Mesenchymal stem cell (in vitro differentiated cells and primary cell): ENCODE data around the gene ZNF598.

Experiments
- DNase-seq: peaks from one replicate; pipeline ENCODE4 v3.0.0-alpha.2; 2013
- H2AFZ ChIP-seq: one replicate; pipeline ENCODE4 v1.6.1; 2013; ENCODE audit warnings: low read depth, mild to moderate bottlenecking, control low read depth, inconsistent platforms, low read length, moderate library complexity
- H2AK5ac ChIP-seq: 2 replicates; pipeline ENCODE4 v1.6.1; 2013; ENCODE audit warnings: low read length, moderate library complexity, mild to moderate bottlenecking, inconsistent platforms; ENCODE audit not compliant: severe bottlenecking
- H2BK120ac ChIP-seq: one replicate; pipeline ENCODE4 v1.6.1; 2013; ENCODE audit warnings: low read depth, mild to moderate bottlenecking, inconsistent platforms, low read length, moderate library complexity
- H2BK12ac ChIP-seq, 2 experiments: one replicate each; pipeline ENCODE4 v1.6.1; 2013; ENCODE audit warnings: inconsistent platforms in 2 of 2, low read length in 2 of 2, mild to moderate bottlenecking in 2 of 2, moderate library complexity in 2 of 2, control low read depth in 1 of 2
- H2BK15ac ChIP-seq: one replicate; pipeline ENCODE4 v1.6.1; 2013; ENCODE audit warnings: mild to moderate bottlenecking, low read depth, inconsistent platforms; ENCODE audit not compliant: poor library complexity, severe bottlenecking
- H2BK5ac ChIP-seq: 2 replicates; pipeline ENCODE4 v1.6.1; 2013; ENCODE audit warnings: low read depth, mild to moderate bottlenecking, low read length, control low read depth, inconsistent platforms; ENCODE audit not compliant: poor library complexity, severe bottlenecking
- H3K14ac ChIP-seq, 2 experiments: one replicate each; pipeline ENCODE4 v1.6.1; 2013; ENCODE audit warnings: inconsistent platforms in 2 of 2, low read length in 2 of 2, control low read depth in 1 of 2, mild to moderate bottlenecking in 1 of 2, moderate library complexity in 1 of 2
- H3K18ac ChIP-seq, 2 experiments: one replicate each; pipeline ENCODE4 v1.6.1; 2013; ENCODE audit warnings: inconsistent platforms in 2 of 2, low read length in 2 of 2, control low read depth in 1 of 2, low read depth in 1 of 2, mild to moderate bottlenecking in 1 of 2
- H3K23ac ChIP-seq, 2 experiments: one replicate each; pipeline ENCODE4 v1.6.1; 2013; ENCODE audit warnings: inconsistent platforms in 2 of 2, low read length in 2 of 2, mild to moderate bottlenecking in 2 of 2, moderate library complexity in 2 of 2, control low read depth in 1 of 2
- H3K27ac ChIP-seq: 2 replicates; pipeline ENCODE4 v1.5.1; 2013; ENCODE audit warnings: mild to moderate bottlenecking, moderate library complexity, low read length, control low read depth, inconsistent platforms; ENCODE audit not compliant: poor library complexity, severe bottlenecking
- H3K27me3 ChIP-seq, 2 experiments: 2 replicates each; pipeline versions ENCODE4 v1.6.1 to v1.7.0; 2013; ENCODE audit warnings: low read length in 2 of 2, mild to moderate bottlenecking in 2 of 2, moderate library complexity in 2 of 2, control low read depth in 1 of 2, inconsistent platforms in 1 of 2; ENCODE audit not compliant: control insufficient read depth in 1 of 2, insufficient read depth in 1 of 2
- H3K36me3 ChIP-seq, 2 experiments: 2 replicates each; pipeline versions ENCODE4 v1.6.1 to v1.7.0; 2013; ENCODE audit warnings: low read length in 2 of 2, control low read depth in 1 of 2, inconsistent platforms in 1 of 2, low read depth in 1 of 2, mild to moderate bottlenecking in 1 of 2; ENCODE audit not compliant: insufficient read depth in 2 of 2, control insufficient read depth in 1 of 2
- H3K4ac ChIP-seq, 2 experiments: one replicate each; pipeline ENCODE4 v1.6.1; 2013; ENCODE audit warnings: inconsistent platforms in 2 of 2, low read length in 2 of 2, mild to moderate bottlenecking in 2 of 2, moderate library complexity in 2 of 2, control low read depth in 1 of 2, low read depth in 1 of 2
- H3K4me1 ChIP-seq: 2 replicates; pipeline ENCODE4 v1.6.1; 2013; ENCODE audit warnings: low read depth, low read length, control low read depth; ENCODE audit not compliant: control insufficient read depth, insufficient read depth
- H3K4me2 ChIP-seq: 2 replicates; pipeline ENCODE4 v1.6.1; 2013; ENCODE audit warnings: low read length, mild to moderate bottlenecking, inconsistent platforms; ENCODE audit not compliant: poor library complexity, severe bottlenecking
- H3K4me3 ChIP-seq, 2 experiments: 2 replicates each; pipeline versions ENCODE4 v1.5.1 to v1.7.0; 2013; ENCODE audit warnings: low read length in 2 of 2, mild to moderate bottlenecking in 2 of 2, control low read depth in 1 of 2, low read depth in 1 of 2; ENCODE audit not compliant: insufficient read depth in 1 of 2
- H3K79me1 ChIP-seq: replicated peaks from 2 replicates; pipeline ENCODE4 v1.6.1; 2013; ENCODE audit warnings: mild to moderate bottlenecking, control low read depth, low read length, inconsistent platforms; ENCODE audit not compliant: poor library complexity, severe bottlenecking
- H3K9ac ChIP-seq: 2 replicates; pipeline ENCODE4 v1.7.0; 2013; ENCODE audit warnings: mild to moderate bottlenecking, low read length, moderate library complexity
- H3K9me3 ChIP-seq: 2 replicates; pipeline ENCODE4 v1.7.0; 2013; ENCODE audit warnings: mild to moderate bottlenecking, low read length; ENCODE audit not compliant: control insufficient read depth
- H4K8ac ChIP-seq: one replicate; pipeline ENCODE4 v1.6.1; 2013; ENCODE audit warnings: inconsistent platforms, mild to moderate bottlenecking, low read length, moderate library complexity
- H4K91ac ChIP-seq: one replicate; pipeline ENCODE4 v1.6.1; 2013; ENCODE audit warnings: mild to moderate bottlenecking, low read length, inconsistent platforms
- WGBS: methylation state at CpG from one replicate; pipeline ENCODE4 v1.1.7; 2013; ENCODE audit warnings: mixed read lengths; 5-methylcytosine and 5-hydroxymethylcytosine counted together

The ZNF598 gene

GRCh38 chr16:1971796-1972489 is 37.7 kb downstream of the ZNF598 start, which contains the start of gene TBL3:
TBL3 (plus strand) TSS chr16:1972053; CDS start chr16:1972165, 112 bp downstream.
- Histone ChIP-seq H4K91ac (peak within 1 kb of the TSS; percentile 75), H3K14ac (peak within 1 kb of the TSS in 1 of 2 experiments; percentile 44), H3K9ac (peak within 1 kb of the TSS; percentile 93), H3K9me3 (no peaks in the 10 kb centered on the region), H3K4ac (peak within 1 kb of the TSS; percentile 41 to 92), H2BK12ac (no peak within 1 kb of the TSS), H2BK5ac (no peak within 1 kb of the TSS), H3K27ac (peak within 1 kb of the TSS; percentile 86), H3K18ac (peak within 1 kb of the TSS; percentile 81 to 90), H3K4me3 (peak within 1 kb of the TSS; percentile 91 to 97), H3K79me1 (peaks cover 29% of the 10 kb centered on the region), H2AK5ac (peak within 1 kb of the TSS; percentile 3), H2BK120ac (no peak within 1 kb of the TSS), H2BK15ac (peak within 1 kb of the TSS; percentile 6), H4K8ac (peak within 1 kb of the TSS; percentile 95), H2AFZ (peak within 1 kb of the TSS; percentile 84), H3K27me3 (no peaks in the 10 kb centered on the region), H3K4me1 (peaks cover 23% of the 10 kb centered on the region), H3K4me2 (peak within 1 kb of the TSS; percentile 74), H3K23ac (peak within 1 kb of the TSS in 1 of 2 experiments; percentile 49), H3K36me3 (peaks cover 28 to 38% of the 10 kb centered on the region in 2 experiments)
- WGBS = under 1% methylated on average over 70 of the region's 78 CpGs
- DNase-seq = peak; percentile 94

- H3K27ac ChIP-seq = no peak overlapping the region
- 93% methylated on average over 41 of the region's 41 CpGs for WGBS
- H3K23ac ChIP-seq = no peak overlapping the region
- H3K9ac ChIP-seq = no peak overlapping the region
- no peak overlapping the region for H2BK15ac ChIP-seq
- H3K14ac ChIP-seq = no peak overlapping the region
- no peak overlapping the region for H2BK5ac ChIP-seq
- H3K79me1 ChIP-seq = peaks cover 12% of the 10 kb centered on the region
- no peak overlapping the region for H3K18ac ChIP-seq
- H3K27me3 ChIP-seq = no peaks in the 10 kb centered on the region
- no peak overlapping the region for H3K4me2 ChIP-seq
- no peak overlapping the region for H2BK12ac ChIP-seq
- no peak overlapping the region for H4K91ac ChIP-seq
- no peak for DNase-seq
- no peak overlapping the region for H2AFZ ChIP-seq
- H3K4me1 ChIP-seq = peaks cover 21% of the 10 kb centered on the region
- no peak overlapping the region for H2BK120ac ChIP-seq
- H3K36me3 ChIP-seq = peaks cover 8 to 11% of the 10 kb centered on the region in 2 experiments
- no peak overlapping the region for H4K8ac ChIP-seq
- peak overlapping the region in 1 of 2 experiments; percentile 46 for H3K4ac ChIP-seq
- H3K4me3 ChIP-seq = no peak overlapping the region
- H3K9me3 ChIP-seq = peaks cover 4% of the 10 kb centered on the region
- H2AK5ac ChIP-seq = no peak overlapping the region
These were observed 41.3 kb downstream of the ZNF598 start for GRCh38 chr16:1968146-1968953.

DNA sequence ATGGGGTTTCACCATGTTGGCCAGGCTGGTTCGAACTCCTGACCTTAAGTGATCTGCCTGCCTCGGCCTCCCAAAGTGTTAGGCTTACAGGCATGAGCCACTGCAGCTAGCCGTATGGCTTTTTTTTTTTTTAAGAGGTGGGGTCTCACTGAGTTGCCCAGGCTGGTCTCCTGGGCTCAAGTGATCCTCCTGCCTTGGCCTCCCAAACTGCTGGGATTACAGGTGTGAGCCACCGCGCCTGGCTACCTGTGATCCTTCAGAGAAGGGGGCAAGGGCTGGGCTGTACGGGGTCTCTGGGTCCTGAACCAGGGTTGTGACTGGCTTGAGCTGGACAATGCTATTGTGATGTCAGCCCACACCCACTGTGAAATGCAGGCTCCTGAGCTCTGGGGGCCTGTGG is 43.2 kb downstream of the ZNF598 start, which contains the start of gene RNF151:
Gene RNF151, plus strand, starts transcription at position 397 of the 400 bp plus-strand sequence. CDS start 26 bp downstream, outside the sequence.
- peaks cover 26 to 28% of the 10 kb centered on the region in 2 experiments for H3K36me3 ChIP-seq
- no peak within 1 kb of the TSS for H3K27ac ChIP-seq
- H2AK5ac ChIP-seq = peak within 1 kb of the TSS; percentile 53
- H3K4me1 ChIP-seq = peaks cover 27% of the 10 kb centered on the region
- H3K79me1 ChIP-seq = peaks cover 10% of the 10 kb centered on the region
- H3K18ac ChIP-seq = no peak within 1 kb of the TSS
- H3K27me3 ChIP-seq = no peaks in the 10 kb centered on the region
- no peak within 1 kb of the TSS for H2AFZ ChIP-seq
- 98% methylated on average over 6 of the region's 6 CpGs for WGBS
- H2BK15ac ChIP-seq = no peak within 1 kb of the TSS
- DNase-seq = no peak
- H2BK5ac ChIP-seq = no peak within 1 kb of the TSS
- H3K9ac ChIP-seq = peak within 1 kb of the TSS; percentile 97
- H2BK120ac ChIP-seq = no peak within 1 kb of the TSS
- H4K91ac ChIP-seq = no peak within 1 kb of the TSS
- no peak within 1 kb of the TSS for H3K14ac ChIP-seq
- peaks cover 4% of the 10 kb centered on the region for H3K9me3 ChIP-seq
- H3K4me2 ChIP-seq = peak within 1 kb of the TSS; percentile 92
- peak within 1 kb of the TSS in 1 of 2 experiments; percentile 12 for H2BK12ac ChIP-seq
- H3K4me3 ChIP-seq = peak within 1 kb of the TSS in 1 of 2 experiments; percentile 91
- H3K23ac ChIP-seq = no peak within 1 kb of the TSS
- no peak within 1 kb of the TSS for H4K8ac ChIP-seq
- peak within 1 kb of the TSS in 1 of 2 experiments; percentile 20 for H3K4ac ChIP-seq
